ENCODE measurements around the gene PHC2.

PHC2 gene

GRCh38 chr1:33331444-33332356 lies 99.2 kb downstream of the PHC2 start:
- DNase-seq (ENCODE audit: low spot score) = no peak

GRCh38 chr1:33330906-33331305 lies 100.0 kb downstream of the PHC2 start:
- no peak for DNase-seq (ENCODE audit: low spot score)

GRCh38 chr1:33330361-33330890 lies 100.5 kb downstream of the PHC2 start:
- DNase-seq (ENCODE audit: low spot score) = no peak

- no peak for DNase-seq (ENCODE audit: low spot score)
Measured at GRCh38 chr1:33329600-33330305, 101.1 kb downstream of the PHC2 start.

- DNase-seq (ENCODE audit: low spot score) = no peak
Measured at GRCh38 chr1:33328817-33329216, 102.1 kb downstream of the PHC2 start.

- no peak for DNase-seq (ENCODE audit: low spot score)
Measured at GRCh38 chr1:33327587-33328325, 103.1 kb downstream of the PHC2 start.

GRCh38 chr1:33326785-33327184 lies 104.1 kb downstream of the PHC2 start:
- DNase-seq (ENCODE audit: low spot score) = no peak

GRCh38 chr1:33324677-33325575 lies 106.0 kb downstream of the PHC2 start:
- no peak for DNase-seq (ENCODE audit: low spot score)

GRCh38 chr1:33323663-33324477 lies 107.0 kb downstream of the PHC2 start:
- DNase-seq (ENCODE audit: low spot score) = no peak

GRCh38 chr1:33322870-33323585 lies 107.9 kb downstream of the PHC2 start:
- DNase-seq (ENCODE audit: low spot score) = no peak

- DNase-seq (ENCODE audit: low spot score) = no peak
Measured at GRCh38 chr1:33322109-33322508, 108.8 kb downstream of the PHC2 start.

- no peak for DNase-seq (ENCODE audit: low spot score)
Measured at GRCh38 chr1:33321178-33321577, 109.7 kb downstream of the PHC2 start.

GRCh38 chr1:33320619-33321165 lies 110.2 kb downstream of the PHC2 start, which contains the start of gene A3GALT2:
TSS of gene A3GALT2 (minus strand) at chr1:33321098. CDS start at chr1:33321098, 0 bp downstream.
- DNase-seq (ENCODE audit: low spot score) = no peak

- no peak for DNase-seq (ENCODE audit: low spot score)
Measured at GRCh38 chr1:33319949-33320618, 110.8 kb downstream of the PHC2 start.

GRCh38 chr1:33319186-33319948 lies 111.5 kb downstream of the PHC2 start:
- no peak for DNase-seq (ENCODE audit: low spot score)

- no peak for DNase-seq (ENCODE audit: low spot score)
Measured at GRCh38 chr1:33317946-33318345, 112.9 kb downstream of the PHC2 start.

- no peak for DNase-seq (ENCODE audit: low spot score)
Measured at GRCh38 chr1:33317354-33317753, 113.5 kb downstream of the PHC2 start.

- no peak for DNase-seq (ENCODE audit: low spot score)
Measured at GRCh38 chr1:33316601-33317000, 114.3 kb downstream of the PHC2 start.

Data from hematopoietic multipotent progenitor cell treated with erythropoietin and hydrocortisone succinate and interleukin-3 and kit ligand, for 15 days (in vitro differentiated cells).